ENCODE measurements around the gene MAPK7.

Gene MAPK7

DNA sequence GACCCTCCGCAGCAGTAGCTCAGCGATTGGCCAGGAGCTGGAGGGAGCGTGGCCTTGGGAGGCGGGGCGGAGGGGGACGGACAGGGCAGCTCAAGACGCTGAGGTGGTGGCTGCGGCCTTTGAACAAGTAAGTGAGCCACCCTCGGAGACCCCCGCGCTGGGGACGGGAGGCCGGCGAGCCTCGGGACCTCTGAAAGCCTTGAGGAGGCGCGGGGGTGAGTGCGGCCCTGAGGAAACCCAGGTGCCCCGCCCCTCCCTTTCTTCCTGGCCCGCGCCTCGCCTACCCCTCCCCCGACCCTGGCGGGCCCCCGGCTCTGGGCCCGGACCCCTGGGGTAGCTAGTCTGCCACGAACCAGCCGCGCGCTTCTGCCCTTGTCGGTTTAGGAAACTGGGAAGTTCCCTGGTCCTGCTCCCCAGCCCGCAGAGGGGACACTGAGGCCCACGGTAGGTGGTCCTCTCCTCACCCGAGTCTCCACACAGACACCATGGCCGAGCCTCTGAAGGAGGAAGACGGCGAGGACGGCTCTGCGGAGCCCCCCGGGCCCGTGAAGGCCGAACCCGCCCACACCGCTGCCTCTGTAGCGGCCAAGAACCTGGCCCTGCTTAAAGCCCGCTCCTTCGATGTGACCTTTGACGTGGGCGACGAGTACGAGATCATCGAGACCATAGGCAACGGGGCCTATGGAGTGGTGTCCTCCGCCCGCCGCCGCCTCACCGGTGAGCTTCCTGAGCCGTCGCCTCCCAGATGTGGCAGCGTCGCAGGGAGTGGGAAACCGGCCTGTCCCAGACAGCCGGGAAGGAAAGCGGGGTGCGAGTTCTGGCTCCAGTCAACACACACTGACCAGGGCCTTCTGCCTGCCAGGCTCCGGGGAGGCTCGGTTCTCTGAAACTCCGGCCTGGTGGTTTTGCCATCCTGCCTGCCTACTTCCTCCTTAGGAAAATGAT, at the start of gene MAPK7:
TSS of gene MAPK7 (plus strand) at position 83 of the 945 bp plus-strand sequence. CDS start at position 486, 403 bp downstream.
- in situ Hi-C loops (cut with MboI; ENCODE audit: low sequenced_read_pairs) = no loop called here

DNA sequence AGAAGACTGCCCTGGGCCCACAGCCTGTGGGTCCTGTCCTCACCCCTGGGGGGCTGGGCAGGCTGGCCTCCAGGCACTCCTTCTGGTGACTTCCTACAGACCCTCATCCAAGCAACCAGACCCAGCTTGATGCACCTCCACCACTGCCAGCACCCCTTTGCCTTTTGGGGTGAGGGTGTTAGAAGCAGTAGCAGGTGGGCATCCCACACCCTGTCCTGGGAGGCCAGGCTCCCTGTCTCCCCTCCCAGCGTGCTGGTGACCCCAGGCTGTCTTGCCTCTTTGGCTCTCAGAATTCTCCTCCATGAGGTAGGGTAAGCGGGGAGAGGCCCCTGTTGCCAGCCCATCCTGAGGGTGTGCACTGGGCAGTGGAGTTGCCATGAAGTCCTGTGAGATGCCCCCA, 49.2 kb upstream of the MAPK7 start:
- in situ Hi-C loops (cut with MboI; ENCODE audit: low sequenced_read_pairs) = no loop called here

DNA sequence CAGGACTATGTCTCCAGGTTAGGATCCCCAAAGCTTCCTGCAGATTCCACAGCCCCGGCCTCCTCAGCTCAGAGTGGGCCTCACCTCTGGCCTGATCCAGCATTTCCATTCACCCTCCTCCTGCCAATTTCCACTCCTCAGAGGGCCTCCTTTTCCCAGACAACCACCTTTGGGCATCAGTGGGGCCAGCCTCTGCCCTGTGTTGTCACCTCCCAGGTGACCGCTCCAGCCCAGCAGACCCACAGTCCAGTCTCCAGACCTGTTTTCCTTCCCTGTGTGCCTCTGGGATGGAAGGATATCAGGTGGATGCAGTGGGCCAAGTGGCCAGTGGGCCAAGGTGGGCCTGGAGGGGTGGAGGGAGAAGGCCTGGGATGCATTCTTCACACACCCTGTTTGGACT, 48.5 kb upstream of the MAPK7 start:
- in situ Hi-C loops (cut with MboI; ENCODE audit: low sequenced_read_pairs) = no loop called here

DNA sequence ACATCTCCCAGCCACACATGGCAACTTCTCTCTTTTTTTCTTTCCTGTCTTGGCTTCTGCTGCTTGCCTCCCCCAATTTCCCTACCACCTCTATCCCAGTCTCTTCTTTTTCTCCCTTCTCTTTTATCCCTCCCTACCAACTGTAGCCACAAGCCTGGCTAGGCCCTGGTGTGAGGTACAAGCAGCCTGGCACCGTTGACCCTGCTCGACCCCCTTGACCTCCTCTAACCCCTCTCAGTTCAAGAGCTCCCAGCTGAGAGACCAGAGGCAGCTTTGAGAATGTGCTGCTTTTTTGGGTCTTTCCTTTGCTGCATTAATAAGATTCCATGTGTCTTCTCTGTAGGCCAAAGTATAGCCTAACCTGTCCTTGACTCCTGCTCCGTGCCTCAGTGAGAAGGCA, 48.0 kb upstream of the MAPK7 start:
- in situ Hi-C loops (cut with MboI; ENCODE audit: low sequenced_read_pairs) = no loop called here

DNA sequence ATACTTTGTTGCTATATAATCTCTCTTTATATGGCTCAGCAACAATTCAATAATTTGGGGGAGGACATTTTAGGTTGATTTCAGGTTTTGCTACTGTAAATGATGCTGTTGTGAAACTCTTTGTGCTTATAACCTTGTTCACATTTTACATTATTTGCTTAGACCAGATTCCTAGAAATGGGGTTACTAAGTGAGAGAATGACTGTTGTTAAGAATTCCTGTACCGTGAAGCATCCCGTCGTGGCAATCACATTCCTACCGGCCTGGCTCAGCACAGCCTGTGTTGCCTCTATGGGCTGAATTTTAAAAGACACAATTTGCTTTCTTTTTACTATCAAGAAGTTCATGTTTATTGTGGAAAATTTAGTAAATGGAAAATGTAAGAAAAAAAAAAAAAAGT, 47.2 kb upstream of the MAPK7 start:
- in situ Hi-C loops (cut with MboI; ENCODE audit: low sequenced_read_pairs) = no loop called here

DNA sequence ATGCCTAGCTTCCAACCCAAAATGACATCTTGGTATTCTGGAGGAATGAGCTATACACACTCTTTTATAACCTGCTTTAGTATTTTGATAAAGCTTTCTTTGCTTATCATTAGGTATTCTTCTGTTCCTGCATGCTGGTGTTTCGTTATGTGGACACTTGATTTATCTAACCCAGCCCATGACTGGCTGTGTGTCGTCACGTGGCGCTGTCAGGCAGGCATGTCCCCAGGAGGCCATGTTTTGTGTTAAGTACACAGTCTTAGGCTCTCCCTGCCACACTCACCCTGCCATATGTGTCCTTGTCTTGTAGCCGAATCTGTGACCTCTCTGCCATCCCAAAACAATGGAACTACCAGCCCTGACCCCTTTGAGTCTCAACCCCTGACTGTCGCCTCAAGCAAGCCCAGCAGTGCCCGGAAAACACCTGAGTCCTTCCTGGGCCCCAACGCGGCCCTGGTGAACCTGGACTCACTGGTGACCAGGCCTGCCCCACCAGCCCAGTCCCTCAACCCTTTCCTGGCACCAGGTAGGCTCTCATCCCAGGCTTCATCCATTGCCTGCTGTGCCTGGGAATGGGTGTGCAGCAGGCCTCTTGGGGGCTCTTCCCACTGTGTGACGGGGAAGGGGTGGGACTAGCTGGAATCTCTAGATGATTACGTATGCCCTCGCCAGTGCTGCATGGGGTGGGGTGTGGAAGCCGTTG, 46.6 kb upstream of the MAPK7 start:
- in situ Hi-C loops (cut with MboI; ENCODE audit: low sequenced_read_pairs) = no loop called here

DNA sequence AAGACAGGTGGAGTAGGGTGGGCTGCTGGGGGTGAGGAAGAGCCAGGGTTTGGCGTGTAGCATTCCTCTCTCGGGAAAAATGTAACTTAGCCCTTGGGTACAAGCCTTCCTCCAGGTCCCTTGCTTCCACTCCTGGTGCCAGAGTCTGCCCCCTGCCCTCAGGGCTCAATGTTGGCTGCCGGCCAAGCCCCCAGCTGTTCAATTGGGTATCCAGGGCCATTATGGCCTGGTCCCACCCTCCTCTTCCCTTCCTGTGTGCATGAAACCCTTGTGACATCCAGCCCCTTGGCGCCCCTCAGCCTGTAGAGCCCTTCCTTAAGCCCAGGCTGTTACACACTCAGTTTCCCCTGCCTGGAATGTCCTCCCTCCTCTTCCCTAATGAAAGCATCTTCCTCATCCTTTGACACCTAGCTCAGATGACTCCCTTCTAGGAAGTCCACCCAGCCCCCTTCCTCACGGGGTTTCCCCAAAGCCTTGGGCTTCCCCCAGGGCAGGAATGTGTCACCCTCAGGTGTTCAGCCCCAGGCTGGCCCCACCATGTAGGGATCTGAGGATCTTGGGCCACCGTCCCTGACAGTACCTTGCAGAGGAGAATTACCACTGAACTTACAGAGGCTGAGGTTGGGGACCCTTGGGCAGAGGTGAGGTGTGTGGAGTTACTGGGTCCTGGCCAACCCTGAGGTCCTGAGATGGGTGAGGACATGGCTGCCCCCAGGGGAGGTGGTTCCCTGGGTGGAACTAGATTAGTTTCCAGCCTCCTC, 45.7 kb upstream of the MAPK7 start:
- in situ Hi-C loops (cut with MboI; ENCODE audit: low sequenced_read_pairs) = no loop called here

DNA sequence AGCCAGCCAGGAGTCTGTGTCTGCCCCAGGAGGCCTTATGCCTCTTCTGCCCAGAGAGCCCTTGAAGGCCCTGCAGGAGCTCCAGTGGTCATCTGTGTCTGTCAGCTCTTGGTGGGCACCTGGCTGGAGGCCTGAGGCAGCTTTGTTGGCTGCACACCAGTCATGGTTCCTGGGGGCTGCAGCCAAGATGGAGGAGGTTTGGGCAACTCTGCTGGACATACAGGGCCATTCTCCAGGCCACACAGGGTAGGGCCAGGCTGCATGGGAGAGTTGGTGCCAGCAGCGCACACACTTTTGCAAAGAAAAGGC, 45.2 kb upstream of the MAPK7 start:
- in situ Hi-C loops (cut with MboI; ENCODE audit: low sequenced_read_pairs) = no loop called here

DNA sequence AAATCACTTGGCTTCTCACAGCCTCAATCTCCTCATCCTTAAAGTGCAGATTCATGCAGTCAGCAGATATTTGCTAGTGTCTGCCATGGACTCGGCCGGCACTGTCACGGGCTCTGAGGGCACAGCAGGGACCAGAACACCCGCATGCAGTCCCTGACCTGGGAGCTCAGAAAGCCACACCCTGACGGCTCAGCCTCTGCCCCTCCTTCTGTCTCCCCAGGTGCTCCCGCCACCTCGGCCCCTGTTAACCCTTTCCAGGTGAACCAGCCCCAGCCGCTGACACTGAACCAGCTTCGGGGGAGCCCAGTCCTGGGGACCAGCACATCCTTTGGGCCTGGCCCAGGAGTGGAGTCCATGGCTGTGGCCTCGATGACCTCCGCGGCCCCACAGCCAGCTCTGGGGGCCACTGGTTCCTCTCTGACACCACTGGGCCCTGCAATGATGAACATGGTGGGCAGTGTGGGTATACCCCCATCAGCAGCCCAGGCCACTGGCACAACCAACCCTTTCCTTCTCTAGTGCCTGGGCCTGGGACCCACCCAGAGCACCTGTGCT, 44.5 kb upstream of the MAPK7 start:
- in situ Hi-C loops (cut with MboI; ENCODE audit: low sequenced_read_pairs) = no loop called here

DNA sequence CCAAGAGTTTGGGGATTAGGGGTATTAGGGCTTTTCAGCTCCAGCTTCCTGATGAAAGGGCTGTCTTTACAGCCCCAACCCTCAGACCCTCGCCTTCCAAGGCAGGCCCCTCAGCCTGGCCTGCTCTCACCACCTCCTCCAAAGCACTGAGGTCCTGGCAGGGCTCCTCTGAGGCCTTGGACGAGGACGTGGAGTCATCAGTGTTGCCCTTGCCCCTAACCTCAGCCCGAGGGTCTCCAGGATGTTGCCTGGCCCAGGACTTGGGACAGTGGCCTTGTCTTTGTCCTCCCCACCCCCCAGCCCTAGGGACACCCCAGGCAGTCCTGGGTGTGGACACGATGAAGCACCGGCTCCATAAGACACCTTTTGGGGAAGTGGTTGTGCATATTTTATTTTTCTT, 44.0 kb upstream of the MAPK7 start:
- in situ Hi-C loops (cut with MboI; ENCODE audit: low sequenced_read_pairs) = no loop called here

DNA sequence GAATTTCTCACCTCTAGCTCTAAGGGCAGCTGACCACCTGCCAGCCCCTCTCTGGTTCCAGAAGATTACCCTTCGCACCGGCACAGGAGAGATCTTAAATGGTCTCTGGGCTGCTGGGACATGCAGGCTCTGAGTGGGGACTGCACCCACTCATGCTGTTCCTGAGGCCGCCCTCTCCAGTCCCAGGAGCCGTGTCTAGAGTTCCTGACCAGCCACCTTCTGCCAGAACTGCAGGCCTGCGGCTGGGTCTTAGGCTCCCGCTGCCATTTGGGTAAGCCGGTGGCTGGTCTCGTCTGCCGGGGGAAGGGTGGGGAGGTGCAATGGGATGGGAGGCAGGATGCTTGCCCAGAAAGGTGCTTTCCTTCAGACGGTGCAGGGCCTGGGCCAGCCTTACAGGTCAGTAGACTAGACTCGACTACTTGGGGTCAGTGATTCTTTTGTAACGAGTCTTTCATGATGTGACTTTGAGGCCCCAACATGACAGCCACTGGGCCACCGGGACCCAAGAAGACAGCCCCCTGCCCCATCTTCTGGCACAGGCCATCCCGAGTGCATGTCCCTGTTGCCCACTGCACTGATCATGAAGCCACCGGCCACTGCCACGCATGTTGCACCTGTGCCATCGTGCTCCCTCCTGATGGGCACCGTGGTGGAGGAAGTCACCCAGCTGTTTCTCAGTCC, 42.2 kb upstream of the MAPK7 start:
- in situ Hi-C loops (cut with MboI; ENCODE audit: low sequenced_read_pairs) = no loop called here

DNA sequence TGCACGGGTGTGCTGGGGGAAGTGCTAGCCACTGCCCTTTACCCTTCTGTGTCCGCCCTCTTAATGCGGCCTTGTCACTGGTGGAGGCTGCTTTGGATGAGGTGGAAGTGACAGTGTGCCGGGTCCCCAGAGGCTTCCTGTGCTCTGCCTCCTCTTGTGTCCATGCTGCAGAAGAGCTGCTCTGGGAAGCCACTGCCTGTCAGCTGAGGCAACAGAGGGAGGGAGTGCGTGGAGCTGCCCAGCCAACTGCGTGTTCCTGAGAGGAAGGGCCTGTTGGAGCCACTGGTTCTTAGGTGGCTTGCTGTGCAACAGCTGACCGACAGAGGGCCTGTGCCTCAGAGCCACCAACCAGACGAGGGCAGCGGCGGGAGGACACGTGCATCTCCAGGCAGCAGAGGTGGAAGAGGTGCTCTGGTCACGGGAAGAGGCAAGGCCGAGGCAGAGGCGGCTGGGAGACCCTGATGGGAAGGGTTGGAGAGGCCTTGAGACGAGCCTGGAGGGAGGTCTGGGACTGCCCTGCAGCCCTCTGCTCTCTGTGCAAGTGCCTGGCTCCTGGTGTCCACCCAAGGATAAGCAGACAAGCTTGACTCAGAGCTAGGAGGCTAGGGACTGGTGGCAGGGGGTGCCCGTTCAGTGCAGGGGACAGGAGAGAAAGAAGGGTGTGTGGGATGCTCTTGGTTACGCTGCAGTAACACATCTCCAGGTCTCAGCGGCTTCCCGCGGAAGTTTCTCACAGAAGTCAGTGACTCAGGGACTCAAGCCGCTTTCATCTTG, 41.2 kb upstream of the MAPK7 start:
- in situ Hi-C loops (cut with MboI; ENCODE audit: low sequenced_read_pairs) = no loop called here

DNA sequence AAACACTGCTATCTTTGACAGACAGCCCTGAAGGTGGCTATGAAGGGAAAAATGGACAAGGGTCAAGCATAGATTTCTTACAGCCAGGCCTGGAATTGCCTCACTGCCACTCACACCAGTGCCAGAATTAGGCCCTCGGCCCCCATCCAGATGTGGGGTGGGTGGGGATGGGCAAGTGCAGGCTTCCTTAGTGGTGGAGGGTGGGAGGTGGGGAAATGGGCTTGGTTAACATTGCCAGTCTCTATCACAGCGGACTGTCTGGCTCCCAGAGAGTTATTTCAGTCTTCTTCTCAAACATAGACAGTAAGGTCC, 40.6 kb upstream of the MAPK7 start:
- in situ Hi-C loops (cut with MboI; ENCODE audit: low sequenced_read_pairs) = no loop called here

DNA sequence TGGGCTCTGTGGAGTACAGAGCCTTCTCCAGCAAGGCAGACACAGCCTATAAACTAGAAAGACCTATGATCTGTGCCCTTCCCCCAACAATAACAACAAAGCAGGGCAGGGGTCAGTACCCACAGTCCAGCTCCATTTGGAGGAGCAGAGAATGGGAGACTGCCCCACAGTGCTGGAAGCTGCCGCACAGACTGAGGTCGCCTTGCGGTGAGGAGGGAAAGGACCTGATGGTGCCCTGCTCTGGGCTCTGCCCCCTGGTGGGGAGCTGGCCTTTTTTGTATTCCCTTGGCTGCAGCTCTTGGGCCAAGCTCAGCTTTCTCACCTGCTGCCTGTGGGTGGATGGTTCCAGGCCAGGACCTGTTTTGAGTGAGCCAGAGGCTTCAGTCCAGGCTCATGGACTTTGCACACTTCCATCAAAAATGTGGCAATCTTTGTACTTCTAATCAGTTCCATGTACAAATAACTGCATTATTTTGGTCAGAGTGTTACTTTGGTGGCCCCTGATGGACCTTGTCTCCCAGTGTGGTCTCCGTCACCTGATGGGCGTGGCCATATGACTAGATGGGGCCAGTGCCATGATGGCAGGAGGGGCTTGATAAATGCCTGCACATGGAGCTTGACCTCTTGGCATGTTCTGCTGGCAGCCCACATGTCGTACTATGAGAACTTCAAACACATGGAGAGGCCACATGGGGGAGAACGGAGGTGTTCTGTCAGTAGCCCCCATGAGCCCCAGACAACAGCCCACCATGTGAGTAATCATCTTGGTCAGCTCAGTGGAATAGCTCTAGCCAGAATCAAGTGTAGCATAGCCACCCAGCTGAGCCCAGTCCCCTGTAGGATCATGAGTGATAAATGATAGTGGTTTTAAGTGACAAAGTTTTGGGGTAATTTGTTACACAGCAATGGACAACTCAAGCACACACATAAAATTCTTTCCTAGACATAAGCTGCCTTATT, 40.0 kb upstream of the MAPK7 start:
- in situ Hi-C loops (cut with MboI; ENCODE audit: low sequenced_read_pairs) = no loop called here

DNA sequence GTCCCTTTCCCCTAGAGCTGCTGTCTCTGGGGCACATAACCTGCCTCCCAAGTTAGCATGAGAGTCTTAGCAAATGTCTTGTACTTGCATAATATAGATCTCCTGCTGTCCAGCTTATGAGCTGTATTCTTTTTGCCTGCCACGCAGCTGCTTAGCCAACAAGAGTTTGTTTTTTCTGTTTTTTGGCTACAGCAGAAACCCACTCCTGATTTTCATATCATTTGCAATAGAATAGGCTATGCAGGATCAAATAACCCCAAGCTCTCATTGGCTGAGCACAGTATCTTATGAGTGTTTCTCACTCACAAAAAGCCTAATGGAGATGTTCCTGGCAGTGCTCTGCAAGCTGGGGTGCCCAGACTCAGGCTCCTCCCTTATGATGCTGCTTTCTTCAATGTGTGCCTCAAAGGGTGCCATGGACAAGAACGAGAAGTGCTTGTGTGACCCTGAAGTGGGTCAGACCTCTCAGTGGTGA, 38.9 kb upstream of the MAPK7 start:
- in situ Hi-C loops (cut with MboI; ENCODE audit: low sequenced_read_pairs) = no loop called here

DNA sequence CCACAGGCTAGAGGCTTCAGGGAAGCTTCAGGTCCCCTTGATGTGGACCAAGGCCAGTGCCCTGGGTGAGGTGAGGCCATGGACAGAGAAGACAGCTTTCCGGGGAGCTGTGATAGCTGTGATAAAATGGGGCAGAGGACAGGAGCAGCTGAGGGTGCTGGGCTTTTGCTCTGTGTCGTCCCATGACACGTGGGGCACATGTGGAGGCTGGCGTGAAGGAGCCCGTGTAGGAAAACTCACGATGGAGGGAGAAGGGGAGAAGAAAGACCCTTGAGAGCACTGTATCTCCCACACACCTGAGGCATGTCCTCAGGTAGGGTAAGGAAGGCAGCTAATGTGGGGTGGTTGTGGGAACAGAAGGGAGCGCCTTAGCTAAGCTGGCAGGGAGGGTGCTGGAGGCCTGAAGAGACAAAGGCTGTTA, 37.1 kb upstream of the MAPK7 start:
- in situ Hi-C loops (cut with MboI; ENCODE audit: low sequenced_read_pairs) = no loop called here

DNA sequence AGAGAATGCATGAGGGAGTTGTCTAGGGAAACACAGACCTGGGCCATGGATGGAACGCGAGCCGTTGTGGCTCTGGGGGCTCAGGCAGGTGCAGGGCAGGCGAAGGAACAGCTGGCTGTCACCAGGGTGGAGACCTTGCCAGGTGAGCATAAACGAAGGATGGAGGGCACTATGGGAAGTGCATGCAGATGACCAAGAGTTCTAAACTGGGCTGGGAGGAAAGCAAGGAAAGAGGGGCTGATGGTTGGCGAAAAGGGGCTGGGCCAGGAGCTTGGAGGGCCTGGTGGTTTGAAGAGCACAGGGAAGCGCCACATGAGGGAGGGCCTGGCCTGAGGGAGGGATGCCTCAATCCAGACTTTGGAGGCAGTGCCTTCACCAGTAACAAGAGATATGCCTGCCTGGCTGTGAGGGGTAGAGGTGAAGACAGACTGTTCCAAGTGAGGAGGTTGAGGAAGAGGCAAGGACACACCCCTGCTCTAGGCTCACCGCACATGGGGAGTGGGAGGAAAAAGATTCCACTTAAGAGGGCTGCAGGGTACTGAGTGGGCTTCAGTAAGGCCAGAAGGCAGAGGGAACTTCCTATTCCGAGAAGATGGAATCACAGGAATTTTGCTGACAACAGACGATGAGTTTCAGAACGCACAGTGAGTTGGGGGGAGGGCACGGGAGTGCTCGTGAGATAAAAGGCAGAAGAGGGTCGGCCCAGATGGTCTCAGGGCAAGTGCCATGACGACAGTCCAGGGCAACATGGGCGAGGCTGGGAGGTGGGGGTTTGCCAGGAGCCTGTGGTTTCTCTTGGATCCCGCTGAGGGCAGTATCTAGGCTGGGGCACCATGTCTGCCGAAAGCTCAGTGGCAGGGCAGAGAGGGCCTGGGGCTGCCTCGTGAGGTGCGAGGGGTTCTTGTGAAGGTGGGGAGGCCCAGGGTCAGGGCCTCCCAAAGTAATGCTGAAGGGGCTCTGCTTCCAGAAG, 36.4 kb upstream of the MAPK7 start:
- in situ Hi-C loops (cut with MboI; ENCODE audit: low sequenced_read_pairs) = no loop called here
